Neural cell (in vitro differentiated cells): Measurements from ENCODE around the gene L3MBTL4. TPM values are rescaled to one million over a fixed set of nuclear protein-coding genes. Genes with fewer than 3 reads are reported as not detected.

Experiments
- H2AFZ ChIP-seq: fragments of 200-600, 300-800 bp; sonication (generic), shearing (Covaris generic); 2 replicates; pipeline ENCODE4 v1.6.0; 2014; ENCODE audit warnings: low read depth, mild to moderate bottlenecking, antibody characterized with exemption, low read length, moderate library complexity
- H3F3A ChIP-seq: fragments of 200-600 bp; shearing (Covaris generic); 2 replicates; pipeline ENCODE4 v1.6.1; 2016; ENCODE audit warnings: mild to moderate bottlenecking, moderate library complexity, mixed read lengths, antibody characterized with exemption, low read length; ENCODE audit not compliant: insufficient read depth, poor library complexity, severe bottlenecking
- H3K27ac ChIP-seq: fragments of 200-600, 300-800 bp; sonication (generic), shearing (Covaris generic); 2 replicates; pipeline ENCODE4 v1.5.1; 2014; ENCODE audit warnings: mild to moderate bottlenecking, low read length, moderate library complexity
- H3K27me3 ChIP-seq: fragments of 300-800, 200-600 bp; sonication (generic), shearing (Covaris generic); 2 replicates; pipeline ENCODE4 v1.6.0; 2014; ENCODE audit warnings: mild to moderate bottlenecking, low read depth, low read length, moderate library complexity; ENCODE audit not compliant: insufficient read depth
- H3K36me3 ChIP-seq: fragments of 300-800, 200-600 bp; sonication (generic), shearing (Covaris generic); 2 replicates; pipeline ENCODE4 v1.5.1; 2014; ENCODE audit warnings: mild to moderate bottlenecking, antibody characterized with exemption, low read length, moderate library complexity; ENCODE audit not compliant: insufficient read depth
- H3K4me2 ChIP-seq: fragments of 300-800, 200-600 bp; sonication (generic), shearing (Covaris generic); 2 replicates; pipeline ENCODE4 v1.6.0; 2014; ENCODE audit warnings: mild to moderate bottlenecking, low read length
- H3K4me3 ChIP-seq: fragments of 300-800, 200-600 bp; sonication (generic), shearing (Covaris generic); 2 replicates; pipeline ENCODE4 v1.5.1; 2014; ENCODE audit warnings: mild to moderate bottlenecking, low read length, moderate library complexity
- H3K79me2 ChIP-seq: fragments of 200-600 bp; shearing (Covaris generic); replicated peaks from 2 replicates; pipeline ENCODE4 v1.6.0; 2014; ENCODE audit warnings: mild to moderate bottlenecking, low read length, moderate library complexity; ENCODE audit not compliant: insufficient read depth
- H3K9ac ChIP-seq: fragments of 300-800, 200-600 bp; sonication (generic), shearing (Covaris generic); 2 replicates; pipeline ENCODE4 v1.6.1; 2016; ENCODE audit warnings: mild to moderate bottlenecking, low read length, mixed read lengths
- H3K9me2 ChIP-seq: fragments of 200-600 bp; shearing (Covaris generic); 2 replicates; pipeline ENCODE4 v1.6.1; 2016; ENCODE audit warnings: mild to moderate bottlenecking, low read length, mixed read lengths; ENCODE audit not compliant: insufficient read depth
- H3K9me3 ChIP-seq: fragments of 200-600, 300-800 bp; sonication (generic), shearing (Covaris generic); 2 replicates; pipeline ENCODE4 v1.6.1; 2016; ENCODE audit warnings: mild to moderate bottlenecking, mixed run types, low read length, moderate library complexity, mixed read lengths
- H4K20me1 ChIP-seq: fragments of 200-600 bp; shearing (Covaris generic); 2 replicates; pipeline ENCODE4 v1.6.1; 2016; ENCODE audit warnings: mild to moderate bottlenecking, mixed run types; ENCODE audit not compliant: insufficient read depth
- EP300 ChIP-seq: fragments of 450-650 bp; conservative IDR thresholded peaks from 2 replicates; pipeline ENCODE4 v1.6.1; 2014; ENCODE audit warnings: antibody characterized with exemption, mild to moderate bottlenecking, moderate library complexity; ENCODE audit not compliant: poor library complexity, severe bottlenecking
- EZH2 ChIP-seq: fragments of 200-600, 300-800 bp; shearing (Covaris generic), sonication (generic); IDR thresholded peaks from 2 replicates; pipeline ENCODE4 v1.6.1; 2014; ENCODE audit warnings: antibody characterized with exemption, low read length, borderline replicate concordance, mild to moderate bottlenecking; ENCODE audit not compliant: insufficient read depth, poor library complexity, severe bottlenecking
- MXI1 ChIP-seq: fragments of 450-650 bp; conservative IDR thresholded peaks from 2 replicates; pipeline ENCODE4 v1.6.1; 2014; ENCODE audit warnings: antibody characterized with exemption, mild to moderate bottlenecking; ENCODE audit not compliant: poor library complexity, severe bottlenecking
- POLR2AphosphoS5 ChIP-seq: IDR thresholded peaks from 2 replicates; pipeline ENCODE4 v1.6.1; 2012
- RAD21 ChIP-seq: fragments of 450-650 bp; conservative IDR thresholded peaks from 2 replicates; pipeline ENCODE4 v1.6.1; 2014; ENCODE audit warnings: antibody characterized with exemption, mild to moderate bottlenecking, moderate library complexity
- SMC3 ChIP-seq: fragments of 450-650 bp; conservative IDR thresholded peaks from 2 replicates; pipeline ENCODE4 v1.6.1; 2014; ENCODE audit warnings: antibody characterized with exemption, mild to moderate bottlenecking, moderate library complexity; ENCODE audit not compliant: poor library complexity
- TAF1 ChIP-seq: IDR thresholded peaks from 2 replicates; pipeline ENCODE4 v1.6.1; 2012; ENCODE audit warnings: low read depth
- polyA plus RNA-seq: library from polyadenylated mRNA; depleted of rRNA; stranded (reverse); fragments of >200 nt; gene quantifications from 2 replicates; pipeline ENCODE4 v1.2.3, GENCODE V29; 2014
- TF ChIP-seq, protein P1 (sequence below): IDR thresholded peaks from 2 replicates; pipeline ENCODE4 v1.6.1; 2012; ENCODE audit warnings: borderline replicate concordance
- TF ChIP-seq, protein P2 (sequence below): fragments of 450-650 bp; IDR thresholded peaks from 2 replicates; pipeline ENCODE4 v1.5.1; 2014; ENCODE audit warnings: antibody characterized with exemption, mild to moderate bottlenecking, moderate library complexity; ENCODE audit not compliant: poor library complexity, severe bottlenecking

The L3MBTL4 gene
- polyA plus RNA-seq, 1 donor from 2014 or later: 0.90 TPM

DNA sequence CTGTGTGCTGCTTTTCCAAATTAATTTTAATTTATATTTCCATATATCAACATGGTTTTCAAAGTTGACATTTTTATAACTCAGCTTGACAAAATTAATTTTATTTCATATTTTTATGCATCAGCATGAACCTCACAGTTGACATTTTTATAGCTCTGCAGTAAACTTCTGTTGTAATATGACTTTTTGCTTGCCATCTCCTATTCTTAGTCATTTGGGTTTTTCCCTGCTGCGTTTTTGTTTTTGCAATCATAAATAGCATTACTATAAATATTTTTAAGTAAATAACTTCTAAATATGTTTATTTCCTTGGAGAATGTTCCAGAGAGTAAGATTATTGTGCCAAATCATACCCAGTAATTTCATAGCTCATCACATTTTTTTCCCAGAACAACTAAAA lies 21.0 kb upstream of the L3MBTL4 start:
- Histone ChIP-seq H3K9ac (no peak overlapping the region), H3K9me3 (no peaks in the 10 kb centered on the region), H3K9me2 (no peaks in the 10 kb centered on the region), H3K4me3 (no peak overlapping the region), H3K79me2 (no peaks in the 10 kb centered on the region), H3K27me3 (no peaks in the 10 kb centered on the region), H3K27ac (no peak overlapping the region), H3F3A (no peaks in the 10 kb centered on the region), H3K36me3 (no peaks in the 10 kb centered on the region), H3K4me2 (no peak overlapping the region), H2AFZ (no peak overlapping the region), H4K20me1 (no peaks in the 10 kb centered on the region)
- TF ChIP-seq, protein P1, sequence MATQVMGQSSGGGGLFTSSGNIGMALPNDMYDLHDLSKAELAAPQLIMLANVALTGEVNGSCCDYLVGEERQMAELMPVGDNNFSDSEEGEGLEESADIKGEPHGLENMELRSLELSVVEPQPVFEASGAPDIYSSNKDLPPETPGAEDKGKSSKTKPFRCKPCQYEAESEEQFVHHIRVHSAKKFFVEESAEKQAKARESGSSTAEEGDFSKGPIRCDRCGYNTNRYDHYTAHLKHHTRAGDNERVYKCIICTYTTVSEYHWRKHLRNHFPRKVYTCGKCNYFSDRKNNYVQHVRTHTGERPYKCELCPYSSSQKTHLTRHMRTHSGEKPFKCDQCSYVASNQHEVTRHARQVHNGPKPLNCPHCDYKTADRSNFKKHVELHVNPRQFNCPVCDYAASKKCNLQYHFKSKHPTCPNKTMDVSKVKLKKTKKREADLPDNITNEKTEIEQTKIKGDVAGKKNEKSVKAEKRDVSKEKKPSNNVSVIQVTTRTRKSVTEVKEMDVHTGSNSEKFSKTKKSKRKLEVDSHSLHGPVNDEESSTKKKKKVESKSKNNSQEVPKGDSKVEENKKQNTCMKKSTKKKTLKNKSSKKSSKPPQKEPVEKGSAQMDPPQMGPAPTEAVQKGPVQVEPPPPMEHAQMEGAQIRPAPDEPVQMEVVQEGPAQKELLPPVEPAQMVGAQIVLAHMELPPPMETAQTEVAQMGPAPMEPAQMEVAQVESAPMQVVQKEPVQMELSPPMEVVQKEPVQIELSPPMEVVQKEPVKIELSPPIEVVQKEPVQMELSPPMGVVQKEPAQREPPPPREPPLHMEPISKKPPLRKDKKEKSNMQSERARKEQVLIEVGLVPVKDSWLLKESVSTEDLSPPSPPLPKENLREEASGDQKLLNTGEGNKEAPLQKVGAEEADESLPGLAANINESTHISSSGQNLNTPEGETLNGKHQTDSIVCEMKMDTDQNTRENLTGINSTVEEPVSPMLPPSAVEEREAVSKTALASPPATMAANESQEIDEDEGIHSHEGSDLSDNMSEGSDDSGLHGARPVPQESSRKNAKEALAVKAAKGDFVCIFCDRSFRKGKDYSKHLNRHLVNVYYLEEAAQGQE: no peak
- no peak for TF ChIP-seq EZH2
- TF ChIP-seq, protein P2, sequence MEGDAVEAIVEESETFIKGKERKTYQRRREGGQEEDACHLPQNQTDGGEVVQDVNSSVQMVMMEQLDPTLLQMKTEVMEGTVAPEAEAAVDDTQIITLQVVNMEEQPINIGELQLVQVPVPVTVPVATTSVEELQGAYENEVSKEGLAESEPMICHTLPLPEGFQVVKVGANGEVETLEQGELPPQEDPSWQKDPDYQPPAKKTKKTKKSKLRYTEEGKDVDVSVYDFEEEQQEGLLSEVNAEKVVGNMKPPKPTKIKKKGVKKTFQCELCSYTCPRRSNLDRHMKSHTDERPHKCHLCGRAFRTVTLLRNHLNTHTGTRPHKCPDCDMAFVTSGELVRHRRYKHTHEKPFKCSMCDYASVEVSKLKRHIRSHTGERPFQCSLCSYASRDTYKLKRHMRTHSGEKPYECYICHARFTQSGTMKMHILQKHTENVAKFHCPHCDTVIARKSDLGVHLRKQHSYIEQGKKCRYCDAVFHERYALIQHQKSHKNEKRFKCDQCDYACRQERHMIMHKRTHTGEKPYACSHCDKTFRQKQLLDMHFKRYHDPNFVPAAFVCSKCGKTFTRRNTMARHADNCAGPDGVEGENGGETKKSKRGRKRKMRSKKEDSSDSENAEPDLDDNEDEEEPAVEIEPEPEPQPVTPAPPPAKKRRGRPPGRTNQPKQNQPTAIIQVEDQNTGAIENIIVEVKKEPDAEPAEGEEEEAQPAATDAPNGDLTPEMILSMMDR: no peak
- TF ChIP-seq TAF1: no peak
- no peak for TF ChIP-seq SMC3
- TF ChIP-seq POLR2AphosphoS5: no peak
- TF ChIP-seq RAD21: no peak
- no peak for TF ChIP-seq MXI1
- TF ChIP-seq EP300: no peak

DNA sequence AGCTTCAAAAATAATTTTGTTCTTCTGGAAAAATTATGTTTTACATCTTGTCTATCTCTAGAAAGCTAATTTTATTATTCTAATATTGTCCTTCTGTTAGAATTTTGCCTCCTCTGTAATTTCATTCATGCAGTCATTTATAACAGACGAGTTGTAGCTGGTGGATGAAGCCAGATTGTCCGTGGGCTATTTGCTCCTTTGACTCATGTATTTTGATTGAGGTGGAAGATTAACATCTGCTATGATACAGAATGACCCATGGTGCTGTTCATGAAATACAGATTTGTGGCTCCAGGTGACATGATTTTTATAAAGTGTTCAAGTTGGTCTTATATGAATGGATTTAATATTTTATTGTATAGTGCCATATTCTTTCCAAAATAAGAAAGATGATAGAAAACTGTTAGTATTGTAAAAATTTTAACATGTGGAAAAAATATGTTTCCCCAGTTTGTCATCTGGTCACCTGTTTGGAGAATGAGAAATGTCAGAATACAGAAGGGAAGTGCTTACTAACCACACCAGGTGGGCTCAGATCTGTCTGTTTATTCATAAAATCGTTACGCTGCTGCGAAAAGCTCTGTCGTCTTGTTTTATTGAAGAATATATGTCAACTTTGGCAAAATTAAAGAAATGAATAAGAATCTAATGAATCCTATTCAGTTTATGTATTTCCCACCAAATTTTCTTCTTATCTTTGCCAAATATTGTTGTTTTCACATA lies 20.4 kb upstream of the L3MBTL4 start:
- TF ChIP-seq TAF1 (no peak), EP300 (no peak), SMC3 (no peak), EZH2 (no peak), MXI1 (no peak), POLR2AphosphoS5 (no peak), RAD21 (no peak)
- TF ChIP-seq, protein P2: no peak
- TF ChIP-seq, protein P1: no peak
- Histone ChIP-seq H3K9me2 (no peaks in the 10 kb centered on the region), H2AFZ (no peak overlapping the region), H3F3A (no peaks in the 10 kb centered on the region), H3K27me3 (no peaks in the 10 kb centered on the region), H3K79me2 (no peaks in the 10 kb centered on the region), H3K4me2 (no peak overlapping the region), H3K9ac (no peak overlapping the region), H3K9me3 (no peaks in the 10 kb centered on the region), H3K27ac (no peak overlapping the region), H4K20me1 (no peaks in the 10 kb centered on the region), H3K4me3 (no peak overlapping the region), H3K36me3 (no peaks in the 10 kb centered on the region)
